Activated gamma-delta T cell (primary cell): ENCODE results near the gene TESK2.
"Not testable (repeated sequence)": the region's sequence is repeated elsewhere in the genome, so short reads cannot be mapped to it uniquely, and the experiment has no call there.

ENCODE experiments used
- DNase-seq: peaks from one replicate; lab custom pipeline; 2025; lab: John Stamatoyannopoulos, UW

TESK2 gene

GRCh38 chr1:45473302-45473701 lies 17.7 kb downstream of the TESK2 start:
- no peak for DNase-seq

DNA sequence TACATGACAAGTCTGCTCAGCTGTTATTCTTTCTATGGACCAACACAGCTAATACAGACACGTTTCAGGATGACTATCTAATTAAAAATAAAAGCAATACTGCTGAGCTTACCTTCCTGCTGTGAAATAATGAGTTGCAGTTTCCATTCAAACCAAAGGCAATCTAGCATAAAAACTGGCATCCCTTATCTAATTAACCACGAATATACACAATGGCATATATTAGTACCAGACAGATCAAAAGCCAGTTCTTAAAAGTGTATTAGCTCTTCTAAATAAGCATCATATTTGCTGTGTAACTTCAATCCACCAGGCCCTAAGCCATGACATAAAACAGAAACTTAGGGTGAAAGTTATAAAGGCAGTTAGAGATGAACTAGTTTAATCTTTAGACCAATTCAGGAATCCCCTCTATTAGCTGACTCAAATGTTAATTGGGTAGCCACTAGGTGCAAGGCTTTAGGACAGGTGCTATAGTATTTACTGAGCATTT lies 20.6 kb downstream of the TESK2 start:
- DNase-seq = no peak

DNA sequence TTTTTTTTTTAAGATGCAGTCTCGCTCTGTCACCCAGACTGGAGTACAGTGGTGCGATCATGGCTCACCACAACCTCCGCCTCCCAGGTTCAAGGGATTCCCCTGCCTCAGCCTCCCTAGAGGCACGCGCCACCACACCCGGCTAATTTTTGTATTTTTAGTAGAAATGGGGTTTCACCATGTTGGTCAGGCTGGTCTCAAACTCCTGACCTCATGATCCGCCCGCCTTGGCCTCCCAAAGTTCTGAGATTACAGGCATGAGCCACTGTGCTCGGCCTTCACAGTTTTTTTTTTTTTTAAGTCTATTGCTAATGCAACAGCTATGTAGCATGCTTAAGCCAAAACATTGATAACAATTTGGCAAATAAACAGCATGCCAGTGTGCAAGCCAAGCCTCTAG lies 23.6 kb downstream of the TESK2 start:
- not testable (repeated sequence) for DNase-seq

- DNase-seq = no peak
These were observed 25.7 kb downstream of the TESK2 start for GRCh38 chr1:45465277-45465676.

DNA sequence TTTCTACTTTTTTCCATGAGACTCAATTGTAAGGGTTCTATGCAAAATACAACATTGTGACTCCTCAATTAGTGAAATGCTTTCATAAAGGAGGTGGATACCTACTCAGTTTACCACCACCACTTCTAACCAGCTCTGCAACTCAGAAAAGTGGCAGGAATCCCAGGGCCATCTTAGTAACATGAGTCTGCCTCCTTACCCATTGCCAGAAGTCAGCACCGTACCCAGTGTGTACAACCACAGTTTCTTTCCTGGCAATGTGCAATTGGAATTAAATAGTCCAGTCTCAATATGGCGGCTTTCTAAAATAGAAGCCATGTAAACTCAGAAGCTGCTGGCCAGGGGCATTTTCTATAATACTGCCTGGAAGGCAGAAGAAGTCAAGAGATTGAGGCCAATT lies 32.1 kb downstream of the TESK2 start:
- DNase-seq = no peak

DNA sequence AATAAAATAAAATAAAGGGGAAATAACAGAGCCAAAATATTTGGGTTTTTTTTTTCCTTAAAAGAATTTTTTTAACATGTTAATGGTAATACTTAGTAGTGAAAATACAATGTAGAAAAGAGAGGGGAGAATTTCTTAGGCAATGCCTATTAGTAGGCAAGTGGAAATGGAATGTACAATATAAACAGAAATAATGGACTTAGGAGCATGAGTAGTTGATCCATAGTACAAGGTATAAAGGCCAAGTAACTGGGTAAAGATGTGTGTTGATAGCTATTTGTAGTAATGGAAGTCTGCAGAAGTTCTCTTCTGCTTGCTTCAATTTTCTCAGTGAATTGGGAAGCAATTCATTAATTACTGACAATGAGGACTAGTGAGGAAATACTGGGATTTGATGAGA lies 34.4 kb downstream of the TESK2 start:
- no peak for DNase-seq

DNA sequence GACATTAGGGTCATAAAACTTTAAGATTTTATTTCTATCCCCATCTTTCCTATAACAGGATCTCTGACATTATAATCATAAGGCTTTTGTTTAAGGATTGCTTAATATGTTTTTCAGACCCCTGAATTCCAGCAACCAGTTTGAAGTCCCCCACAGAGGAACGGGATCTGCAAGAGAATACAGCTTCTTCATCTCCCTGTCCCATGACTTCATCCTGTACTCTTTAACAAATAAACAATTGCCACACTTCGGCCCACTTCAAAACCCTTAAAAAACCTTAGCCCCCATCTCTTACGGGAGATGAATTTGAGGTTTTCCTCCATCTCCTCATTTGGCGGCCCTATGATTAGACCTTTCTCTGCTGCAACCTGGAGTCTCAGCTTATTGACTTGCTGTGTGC lies 35.8 kb downstream of the TESK2 start:
- no peak for DNase-seq

GRCh38 chr1:45454464-45454863 lies 36.5 kb downstream of the TESK2 start:
- DNase-seq = no peak

GRCh38 chr1:45452503-45452902 lies 38.5 kb downstream of the TESK2 start:
- no peak for DNase-seq

DNA sequence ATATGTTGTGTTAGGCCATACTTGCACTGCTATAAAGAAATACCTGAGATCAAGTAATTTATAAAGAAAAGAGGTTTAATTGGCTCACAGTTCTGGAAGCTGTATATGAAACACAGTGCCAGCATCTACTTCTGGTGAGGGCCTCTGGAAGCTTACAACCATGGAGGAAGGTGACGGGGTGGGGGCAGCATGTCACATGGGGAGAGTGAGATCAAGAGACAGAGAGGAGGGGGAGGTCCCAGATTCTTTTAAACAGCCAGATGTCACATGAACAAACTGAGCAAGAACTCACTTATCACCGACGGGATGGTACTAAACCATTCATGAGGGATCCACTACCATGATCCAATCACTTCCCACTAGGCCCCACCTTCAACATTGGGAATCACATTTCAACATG lies 42.6 kb downstream of the TESK2 start:
- DNase-seq = no peak

GRCh38 chr1:45446950-45447672 lies 43.9 kb downstream of the TESK2 start:
- DNase-seq = no peak

GRCh38 chr1:45446530-45446929 lies 44.4 kb downstream of the TESK2 start:
- no peak for DNase-seq

DNA sequence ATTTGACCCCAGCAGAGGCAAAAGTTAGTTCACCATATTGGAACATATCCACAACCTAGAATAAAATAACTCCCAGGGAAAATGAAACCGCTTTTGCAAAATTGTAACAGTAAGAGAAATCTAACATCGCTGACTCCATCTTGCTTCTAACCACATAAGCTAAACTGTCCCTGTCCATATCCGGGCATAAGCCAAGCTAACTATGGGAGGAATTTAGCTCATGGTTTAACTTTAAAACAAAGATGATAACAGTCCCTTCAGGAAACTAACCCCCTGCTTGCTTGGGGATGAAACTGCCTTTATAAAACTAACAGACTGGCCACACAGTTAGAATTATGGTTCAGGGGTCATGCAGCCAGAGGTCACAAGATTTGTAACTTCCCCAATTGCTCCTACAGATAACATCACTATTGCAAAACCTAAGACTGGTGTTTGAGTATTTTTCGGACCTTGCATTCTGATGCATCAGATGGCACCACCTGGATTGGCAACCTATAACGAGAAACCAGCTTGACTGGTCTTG lies 46.3 kb downstream of the TESK2 start:
- no peak for DNase-seq

DNA sequence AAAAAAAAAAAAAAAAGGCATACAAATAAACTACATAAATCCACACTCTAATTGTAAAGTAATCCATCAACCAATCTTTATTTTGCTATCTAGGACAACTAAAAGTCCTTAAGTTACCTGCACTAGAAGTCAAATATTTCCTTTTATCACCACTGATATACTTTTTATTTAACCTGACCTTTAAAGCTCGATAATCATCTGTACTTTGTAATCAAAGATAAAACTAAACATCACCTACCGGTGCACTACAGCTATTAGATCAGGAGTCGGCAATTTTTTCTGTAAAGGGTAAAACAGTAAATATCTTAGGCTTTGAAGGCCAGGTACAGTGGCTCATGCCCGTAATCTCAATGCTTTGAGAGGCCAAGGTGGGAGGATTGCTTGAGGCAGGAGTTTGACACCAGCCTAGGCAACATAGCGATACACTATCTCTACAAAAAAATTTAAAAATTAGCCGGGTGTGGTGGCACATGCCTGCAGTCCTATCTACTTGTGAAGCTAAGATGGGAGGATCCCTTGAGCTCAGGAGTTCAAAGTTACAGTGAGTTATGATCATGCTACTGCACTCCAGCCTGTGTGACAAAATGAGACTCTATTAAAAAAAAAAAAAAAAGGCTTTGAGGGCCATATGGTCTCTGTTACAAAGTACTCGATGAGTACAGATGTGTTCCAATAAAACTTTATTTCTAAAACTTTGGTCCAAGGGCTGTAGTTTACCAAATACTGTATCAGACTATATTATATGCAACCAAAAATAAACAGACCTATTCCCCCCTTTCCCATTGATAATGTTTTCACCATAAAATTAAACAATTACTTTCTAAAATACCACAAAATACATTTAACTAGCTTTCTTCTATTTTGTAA lies 47.1 kb downstream of the TESK2 start:
- no peak for DNase-seq

DNA sequence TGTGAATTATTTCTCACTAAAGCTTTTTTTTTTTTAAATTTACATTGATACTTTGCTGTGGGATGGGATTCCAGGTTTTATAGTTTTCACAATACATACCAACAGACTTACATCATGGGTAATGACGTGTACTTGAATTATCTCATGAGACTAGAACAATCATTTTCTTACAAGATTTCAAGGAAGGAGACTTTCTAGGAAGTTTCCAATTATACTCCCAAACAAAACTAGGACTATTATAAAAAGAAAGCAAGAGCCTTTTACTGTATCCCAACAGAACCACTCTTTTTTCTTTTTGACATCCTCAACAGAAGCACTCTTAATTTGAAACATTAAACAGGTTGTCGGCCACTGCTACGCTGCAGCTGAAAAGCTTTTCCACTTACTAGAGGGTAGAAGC lies 48.7 kb downstream of the TESK2 start:
- no peak for DNase-seq

- no peak for DNase-seq
These were observed 53.6 kb downstream of the TESK2 start for GRCh38 chr1:45437323-45437722.

DNA sequence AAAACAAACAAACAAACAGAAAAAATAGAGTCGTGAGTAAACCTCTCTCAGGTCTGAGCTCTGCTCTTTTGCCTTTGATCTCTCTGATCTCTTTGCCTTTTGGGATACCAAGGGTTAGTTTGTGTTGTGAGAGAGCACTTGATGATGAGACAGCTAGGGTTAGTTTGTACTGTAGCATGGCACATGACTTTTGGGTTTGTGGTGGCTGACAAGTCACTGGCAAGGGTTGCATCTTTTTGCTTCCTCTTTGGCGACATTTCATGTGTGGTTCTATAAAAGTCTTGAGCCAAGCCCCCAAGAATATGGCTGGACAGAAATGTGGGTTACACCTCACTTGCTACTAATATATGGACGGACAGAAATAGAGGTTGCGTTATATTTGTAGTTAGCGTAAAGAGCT lies 60.5 kb downstream of the TESK2 start:
- no peak for DNase-seq

GRCh38 chr1:45429561-45430159 lies 61.3 kb downstream of the TESK2 start:
- DNase-seq = no peak

- DNase-seq = no peak
These were observed 66.9 kb downstream of the TESK2 start for GRCh38 chr1:45423906-45424678.

DNA sequence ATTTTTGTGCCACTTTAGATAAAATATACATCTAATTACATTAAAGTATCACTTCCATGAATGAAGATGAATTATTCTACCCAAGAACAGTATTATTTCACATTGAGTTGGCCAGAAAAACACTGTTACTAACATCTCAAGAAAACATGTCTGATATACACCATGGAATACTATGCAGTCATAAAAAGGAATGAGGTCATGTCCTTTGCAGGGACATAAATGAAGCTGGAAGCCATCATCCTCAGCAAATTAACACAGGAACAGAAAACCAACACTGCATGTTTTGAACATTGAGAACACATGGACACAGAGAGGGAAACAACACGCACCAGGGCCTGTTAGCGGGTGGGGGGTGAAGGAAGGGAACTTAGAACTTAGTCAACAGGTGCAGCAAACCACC lies 69.0 kb downstream of the TESK2 start:
- no peak for DNase-seq

DNA sequence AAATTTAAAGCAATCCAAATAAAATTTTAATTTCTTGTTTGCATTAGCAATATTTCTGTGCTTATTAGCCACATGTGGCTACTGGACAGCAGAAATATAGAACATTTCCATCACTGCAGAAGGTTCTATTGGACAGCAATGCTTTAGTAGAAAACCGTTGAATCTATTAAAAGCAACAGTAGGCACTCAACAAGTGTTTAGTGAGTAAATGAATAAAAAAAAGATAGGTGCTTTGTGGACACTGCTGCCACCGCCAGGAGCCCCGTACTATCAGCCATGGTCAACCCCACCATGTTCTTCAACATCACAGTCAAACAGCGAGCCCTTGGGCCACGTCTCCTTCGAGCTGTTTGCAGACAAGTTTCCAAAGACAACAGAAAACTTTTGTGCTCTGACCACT lies 76.2 kb downstream of the TESK2 start:
- no peak for DNase-seq

GRCh38 chr1:45412899-45413298 lies 78.1 kb downstream of the TESK2 start:
- DNase-seq = no peak
